Glutamatergic neuron (in vitro differentiated cells): Measurements from ENCODE around the gene JAK3. TPM values are rescaled to one million over a fixed set of nuclear protein-coding genes. Genes with fewer than 3 reads are reported as not detected.

ENCODE experiments used
- DNase-seq: peaks from one replicate; pipeline ENCODE4 v3.0.0; 2022
- H3K27ac Mint-ChIP-seq: one replicate; pipeline ENCODE4 v1.8.0; 2020; ENCODE audit warnings: mild to moderate bottlenecking, mixed read lengths, inconsistent platforms; ENCODE audit not compliant: unreplicated experiment
- H3K27me3 Mint-ChIP-seq: one replicate; pipeline ENCODE4 v1.8.0; 2020; ENCODE audit warnings: mild to moderate bottlenecking, moderate library complexity, mixed read lengths, inconsistent platforms; ENCODE audit not compliant: unreplicated experiment
- H3K36me3 Mint-ChIP-seq: one replicate; pipeline ENCODE4 v1.8.0; 2020; ENCODE audit warnings: mild to moderate bottlenecking, mixed read lengths, inconsistent platforms; ENCODE audit not compliant: unreplicated experiment
- H3K4me1 Mint-ChIP-seq: one replicate; pipeline ENCODE4 v1.8.0; 2020; ENCODE audit warnings: mild to moderate bottlenecking, low read depth, mixed read lengths, inconsistent platforms; ENCODE audit not compliant: unreplicated experiment
- H3K4me3 Mint-ChIP-seq: one replicate; pipeline ENCODE4 v1.8.0; 2020; ENCODE audit warnings: mild to moderate bottlenecking, mixed read lengths, inconsistent platforms; ENCODE audit not compliant: unreplicated experiment
- H3K9me3 Mint-ChIP-seq: one replicate; pipeline ENCODE4 v1.8.0; 2020; ENCODE audit warnings: mild to moderate bottlenecking, moderate library complexity, mixed read lengths, inconsistent platforms; ENCODE audit not compliant: unreplicated experiment
- CTCF ChIP-seq: fragments of 200-600 bp; sonication (generic); IDR thresholded peaks from one replicate; pipeline ENCODE4 v1.5.0; 2021; ENCODE audit not compliant: partially characterized antibody, unreplicated experiment
- total RNA-seq: library from RNA; stranded (reverse); fragmentation: NEBNext Ultra II Directional; extraction: Animal tissue kit (Norgen Biotek cat#: 25700); gene quantifications from one replicate; pipeline ENCODE4 v1.2.1, GENCODE V29; 2021; ENCODE audit not compliant: unreplicated experiment

The JAK3 gene
- total RNA-seq, 1 donor from 2014 or later = 1.3 TPM

- no peak overlapping the region for H3K27ac Mint-ChIP-seq
- H3K27me3 Mint-ChIP-seq = peaks cover 2% of the 10 kb centered on the region
- no peak for DNase-seq
- H3K36me3 Mint-ChIP-seq = no peaks in the 10 kb centered on the region
- peak overlapping the region; percentile 70 for H3K4me3 Mint-ChIP-seq
- no peaks in the 10 kb centered on the region for H3K4me1 Mint-ChIP-seq
- no peak for TF ChIP-seq CTCF
- peaks cover 3% of the 10 kb centered on the region for H3K9me3 Mint-ChIP-seq
Observed at GRCh38 chr19:17874758-17875135, 27.0 kb upstream of the JAK3 start.

- H3K27me3 Mint-ChIP-seq = peaks cover under 1% of the 10 kb centered on the region
Observed at GRCh38 chr19:17873786-17874757, 26.3 kb upstream of the JAK3 start.

GRCh38 chr19:17872251-17873001, 24.6 kb upstream of the JAK3 start:
- H3K27ac Mint-ChIP-seq = no peak overlapping the region
- no peak for DNase-seq
- TF ChIP-seq CTCF = no peak
- no peaks in the 10 kb centered on the region for H3K36me3 Mint-ChIP-seq
- no peaks in the 10 kb centered on the region for H3K4me1 Mint-ChIP-seq
- peaks cover 3% of the 10 kb centered on the region for H3K9me3 Mint-ChIP-seq
- no peak overlapping the region for H3K4me3 Mint-ChIP-seq
- peaks cover 4% of the 10 kb centered on the region for H3K27me3 Mint-ChIP-seq

More at GRCh38 chr19:17873786-17874757, 26.3 kb upstream of the JAK3 start:
- Mint-ChIP-seq H3K4me3 (peak overlapping the region; percentile 70), H3K27ac (peak overlapping the region; percentile 70), H3K4me1 (no peaks in the 10 kb centered on the region), H3K9me3 (peaks cover 3% of the 10 kb centered on the region), H3K36me3 (no peaks in the 10 kb centered on the region)
- TF ChIP-seq CTCF = no peak
- peak; percentile 87 for DNase-seq

- no peaks in the 10 kb centered on the region for H3K4me1 Mint-ChIP-seq
- no peak within 1 kb of the TSS for H3K27ac Mint-ChIP-seq
- H3K4me3 Mint-ChIP-seq = peak within 1 kb of the TSS; percentile 30
- H3K9me3 Mint-ChIP-seq = peaks cover 3% of the 10 kb centered on the region
- DNase-seq = peak; percentile 57
- H3K36me3 Mint-ChIP-seq = no peaks in the 10 kb centered on the region
- no peak for TF ChIP-seq CTCF
- H3K27me3 Mint-ChIP-seq = peaks cover 4% of the 10 kb centered on the region
Observed at GRCh38 chr19:17871878-17872250, 24.1 kb upstream of the JAK3 start, which contains the start of gene SLC5A5. TSS of gene SLC5A5 (plus strand) at chr19:17871945. CDS start at chr19:17872320, 375 bp downstream.
